Measurements from ENCODE around the gene ZDHHC3.

GRCh38 chr3:44988073-44988472 lies 12.1 kb upstream of the ZDHHC3 start:
- TF ChIP-seq POLR2A (IDR thresholded peaks at IDR 0.05) (no peak), CTCF (IDR thresholded peaks at IDR 0.05) (peak in 1 of 3 donors; percentile 30)
